NCI-H1436 (cell line): Measurements from ENCODE around the gene ELL2.
A peak's percentile ranks its signal among the peaks of the same experiment; 100 is the strongest.

Source experiments
- DNase-seq: peaks from one replicate; lab custom pipeline; 2025; lab: John Stamatoyannopoulos, UW

ELL2 gene

DNA sequence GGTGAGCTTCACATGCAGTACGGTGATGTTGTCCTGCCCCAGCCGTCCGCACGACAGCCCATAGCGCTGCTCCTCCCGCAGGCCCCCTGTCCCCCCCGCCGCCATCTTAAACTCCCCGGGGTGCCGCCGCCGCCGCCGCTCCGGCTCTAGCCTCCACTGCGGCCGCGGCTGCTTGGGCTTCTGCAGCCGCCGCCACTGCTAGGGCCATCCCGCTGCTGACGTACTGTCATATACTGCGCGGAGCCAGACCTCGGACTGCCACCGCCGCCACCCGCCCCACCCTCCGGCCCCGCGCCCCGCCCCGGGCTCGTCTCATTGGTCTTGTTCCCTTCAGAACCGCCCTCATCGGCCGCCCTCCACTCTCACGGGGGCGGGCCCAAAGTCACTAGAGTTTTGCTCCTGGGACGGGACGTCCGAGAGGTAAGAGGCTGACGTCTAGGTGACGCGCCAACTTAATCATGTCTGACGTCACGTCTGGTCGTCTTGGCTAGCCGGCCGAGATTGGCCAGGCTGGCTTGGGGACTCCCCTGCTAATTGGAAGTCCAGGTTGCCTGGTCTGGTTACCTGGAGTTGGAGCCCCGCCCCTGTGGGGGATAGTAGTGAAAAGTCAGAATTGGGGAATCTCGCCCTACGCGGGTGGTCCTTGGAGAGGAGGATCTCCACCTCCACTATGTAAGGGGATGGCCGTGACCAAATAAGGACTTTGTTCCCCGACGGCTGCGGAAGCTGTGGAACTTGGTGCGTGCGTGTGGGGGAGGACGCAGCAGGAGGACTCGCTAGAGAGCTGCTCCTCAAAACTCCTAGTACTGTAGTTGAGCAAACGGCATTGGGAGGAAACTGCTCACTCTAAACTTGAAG is at the start of gene ELL2:
Gene ELL2, minus strand, starts transcription at position 235 of the 858 bp plus-strand sequence. Its CDS starts 130 bp downstream, at position 105.
- DNase-seq = peak; percentile 85

DNA sequence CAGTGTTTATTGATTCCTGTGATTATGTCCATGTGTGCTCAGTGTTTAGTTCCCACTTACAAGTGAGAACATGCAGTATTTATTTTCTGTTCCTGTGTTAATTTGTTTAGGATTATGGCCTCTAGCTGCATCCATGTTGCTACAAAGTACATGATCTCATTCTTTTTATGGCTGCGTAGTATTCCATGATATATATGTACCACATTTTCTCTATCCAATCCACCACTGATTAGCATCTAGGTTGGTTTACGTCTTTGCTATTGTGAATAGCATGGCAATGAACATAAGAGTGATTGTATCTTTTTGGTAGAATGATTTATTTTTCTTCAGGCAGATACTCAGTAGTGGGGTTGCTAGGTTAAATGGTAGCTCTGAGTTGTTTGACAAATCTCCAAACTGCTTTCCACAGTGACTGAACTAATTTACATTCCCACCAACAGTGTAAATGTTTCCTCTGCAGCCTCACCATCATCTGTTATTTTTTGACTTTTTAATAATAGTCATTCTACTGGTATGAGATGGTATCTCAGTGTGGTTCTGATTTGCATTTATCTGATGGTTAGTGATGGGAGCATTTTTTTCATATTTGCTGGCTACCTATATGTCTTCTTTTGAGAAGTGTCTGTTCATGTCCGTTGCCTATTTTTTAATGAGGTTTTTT is 47.5 kb upstream of the ELL2 start:
- no peak for DNase-seq

DNA sequence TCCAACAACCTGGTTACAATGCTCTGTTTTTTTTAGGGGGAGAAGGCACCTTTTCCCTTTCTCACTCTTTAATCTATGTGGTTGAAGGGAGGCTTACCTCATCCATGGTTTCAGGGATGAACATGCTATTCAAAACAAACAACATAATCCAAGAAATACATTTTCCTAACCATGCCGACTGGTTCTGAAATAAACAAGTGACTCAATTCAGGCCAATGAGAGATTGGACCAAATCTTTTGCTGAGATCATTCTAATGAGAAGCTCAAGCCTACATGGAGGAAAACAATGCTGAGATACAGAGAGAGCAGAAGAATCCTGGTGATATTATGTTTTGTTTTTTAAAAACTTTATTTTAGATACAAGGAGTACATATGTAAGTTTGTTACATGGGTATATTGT is 46.8 kb upstream of the ELL2 start:
- DNase-seq = no peak

DNA sequence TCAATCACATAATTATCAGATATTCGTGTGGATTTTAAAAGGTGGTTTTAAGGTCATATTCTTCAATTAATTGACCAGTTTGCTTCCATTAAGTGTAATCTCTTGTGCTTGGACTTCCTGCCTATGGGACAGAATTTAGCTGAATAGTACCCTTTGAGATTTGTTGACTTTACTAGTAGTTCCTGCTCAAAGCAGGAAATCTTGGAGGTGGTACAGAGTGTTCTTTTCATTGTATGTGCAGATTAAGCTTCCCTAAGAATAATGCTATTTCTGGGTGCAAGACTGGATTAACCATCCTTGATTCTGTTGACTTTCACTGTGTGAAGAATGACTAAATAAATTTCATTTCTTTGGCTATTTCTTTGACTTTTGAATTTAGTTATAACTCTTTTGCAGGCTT is 45.4 kb upstream of the ELL2 start:
- no peak for DNase-seq

DNA sequence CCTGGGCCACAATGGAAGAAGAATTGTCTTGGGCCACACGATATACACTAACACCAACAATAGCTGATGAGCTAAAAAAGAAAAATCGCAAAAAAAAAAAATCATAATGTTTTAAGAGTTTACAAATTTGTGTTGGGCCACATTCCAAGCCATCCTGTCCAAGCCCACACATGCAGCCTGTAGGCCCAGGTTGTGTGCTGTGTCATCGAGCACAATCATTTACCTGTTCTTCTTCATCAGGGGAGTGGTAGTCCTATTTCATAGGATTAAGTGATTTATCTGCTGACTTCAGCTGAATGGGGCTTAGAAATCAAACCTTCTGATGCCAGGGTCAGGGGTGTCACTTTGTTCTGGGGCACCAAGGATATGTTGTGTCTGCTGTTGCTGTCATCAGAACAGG is 44.6 kb upstream of the ELL2 start:
- DNase-seq = no peak

DNA sequence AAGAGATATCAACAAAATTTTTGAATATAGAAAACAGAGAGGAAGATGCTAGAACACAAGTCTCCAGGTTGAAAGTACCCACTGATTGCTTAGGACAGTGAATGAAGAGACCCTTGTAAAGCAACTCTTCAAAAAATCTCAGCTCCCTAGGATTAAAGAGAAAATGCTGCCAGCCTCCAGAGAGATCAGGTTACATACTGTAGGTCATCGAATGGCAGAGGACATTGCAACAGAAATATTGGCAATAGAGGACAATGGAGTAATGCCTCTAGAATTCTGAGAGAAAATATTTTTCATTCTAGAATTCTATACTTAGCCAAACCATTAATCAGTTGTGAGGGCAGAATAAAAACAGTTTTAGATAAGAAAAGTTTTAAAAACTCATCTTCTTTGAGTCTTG is 43.1 kb upstream of the ELL2 start:
- no peak for DNase-seq

DNA sequence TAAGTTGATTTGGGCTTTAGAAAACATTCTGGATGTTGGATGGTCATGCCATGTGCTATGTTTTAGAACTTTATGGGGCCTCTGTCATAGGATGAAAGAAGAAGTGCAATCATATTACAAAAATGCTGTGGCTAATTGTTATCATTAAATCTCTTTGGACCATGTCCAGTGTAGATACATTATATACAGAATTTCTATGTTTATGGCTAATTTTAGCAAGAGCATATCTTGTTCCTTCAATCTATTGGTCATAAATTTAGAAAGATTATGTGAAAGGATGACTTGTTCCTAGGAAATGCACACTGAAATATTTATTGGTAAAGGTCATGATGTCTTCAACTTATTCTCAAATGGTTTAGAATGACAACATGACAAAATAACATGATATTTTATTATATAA is 42.4 kb upstream of the ELL2 start:
- DNase-seq = no peak

DNA sequence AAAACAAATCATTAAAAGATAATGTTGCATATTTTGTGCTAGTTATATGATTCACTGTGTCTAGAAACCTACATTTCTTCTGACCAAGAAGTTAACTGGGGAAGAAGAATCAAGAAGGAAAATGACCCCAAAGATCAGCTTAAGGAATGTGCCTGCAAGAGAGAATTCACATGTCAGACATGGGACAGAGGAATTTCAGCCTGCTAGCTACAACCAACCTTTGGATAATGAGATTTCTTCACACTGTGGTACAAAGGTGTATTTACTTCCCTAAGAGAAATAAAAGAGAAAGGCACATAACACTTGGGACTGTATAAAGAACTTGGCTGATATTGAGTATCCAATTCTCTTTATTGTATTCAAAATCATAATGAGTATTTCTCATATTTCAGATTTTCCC is 39.6 kb upstream of the ELL2 start:
- DNase-seq = no peak

DNA sequence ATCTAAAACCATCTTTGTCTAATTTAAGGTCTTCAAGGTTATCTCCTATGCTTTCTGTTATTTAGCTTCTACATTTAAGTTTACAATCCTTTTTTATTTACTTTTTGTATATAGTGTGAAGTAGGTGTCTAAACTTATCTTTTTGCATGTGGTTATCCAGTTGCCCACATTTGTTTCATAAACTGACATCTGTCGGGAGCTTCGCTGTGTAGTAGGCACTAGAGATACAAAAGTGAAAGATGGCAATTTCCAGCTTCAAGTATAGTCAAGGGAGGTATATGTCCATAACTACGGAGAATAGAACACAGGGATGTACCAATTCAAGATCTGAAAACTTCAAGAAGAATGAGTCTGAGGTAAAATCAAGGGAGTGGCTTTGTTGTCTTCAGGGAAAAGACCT is 38.7 kb upstream of the ELL2 start:
- no peak for DNase-seq

DNA sequence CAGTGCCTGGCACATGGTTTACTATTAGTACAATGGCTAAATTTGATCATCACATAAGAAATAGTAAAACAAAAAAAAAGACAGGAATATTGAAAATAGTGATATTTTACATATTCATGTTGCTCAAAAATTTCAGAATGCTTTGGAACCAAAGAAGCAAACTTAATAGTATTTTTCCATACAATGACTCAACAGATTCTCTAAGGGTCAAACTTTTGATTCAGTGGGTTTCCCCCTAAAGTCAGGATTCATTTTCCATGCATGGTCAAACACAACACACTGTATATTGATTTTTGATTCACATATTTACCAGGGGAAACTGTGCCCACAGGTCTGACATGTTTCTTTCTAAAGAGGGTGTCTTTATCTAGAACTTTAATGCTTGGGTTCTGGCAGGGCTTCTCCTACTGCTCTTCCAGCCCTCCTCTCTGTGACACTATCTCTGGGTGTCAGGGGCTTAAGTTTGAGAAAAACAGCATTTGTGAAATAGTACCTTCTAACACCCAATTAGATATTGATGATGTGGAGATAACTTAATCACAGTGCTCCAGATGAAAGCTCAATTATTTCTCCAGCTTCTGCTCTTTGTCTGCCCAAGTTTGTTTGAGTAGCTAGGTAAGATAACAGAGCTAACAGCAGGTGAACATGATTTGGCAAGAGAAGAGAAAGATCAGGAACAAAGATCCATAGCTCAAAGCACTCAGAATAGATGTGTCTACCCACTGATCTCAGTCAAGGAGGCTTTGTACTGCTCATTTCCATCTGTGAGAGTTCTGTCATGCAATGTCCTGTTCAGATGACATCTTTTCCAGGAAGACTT is 35.5 kb upstream of the ELL2 start:
- no peak for DNase-seq

DNA sequence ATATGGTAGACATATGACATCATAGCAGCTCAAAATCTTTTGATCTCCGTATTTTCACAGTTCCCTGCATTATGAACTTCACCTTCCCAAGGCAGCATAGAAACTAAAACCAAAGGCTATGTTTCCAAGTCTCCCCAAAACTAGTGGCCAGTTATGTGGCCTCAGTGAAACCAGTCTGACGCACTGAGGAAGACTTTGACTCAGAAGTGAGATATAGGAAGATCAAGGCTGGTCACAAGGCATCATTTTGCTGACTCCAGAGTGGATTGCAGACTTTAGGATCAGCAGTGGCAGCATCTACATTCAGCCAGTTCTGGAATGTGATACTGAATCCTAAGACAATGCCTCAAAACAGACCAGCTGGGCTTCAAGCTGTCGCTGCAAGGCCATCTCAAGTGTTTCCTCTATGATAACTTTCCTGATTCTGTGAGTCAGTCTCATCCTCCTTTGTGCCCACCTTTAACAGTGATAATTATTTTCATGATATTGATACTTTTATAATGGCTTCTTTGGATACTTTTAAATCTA is 34.4 kb upstream of the ELL2 start:
- no peak for DNase-seq

DNA sequence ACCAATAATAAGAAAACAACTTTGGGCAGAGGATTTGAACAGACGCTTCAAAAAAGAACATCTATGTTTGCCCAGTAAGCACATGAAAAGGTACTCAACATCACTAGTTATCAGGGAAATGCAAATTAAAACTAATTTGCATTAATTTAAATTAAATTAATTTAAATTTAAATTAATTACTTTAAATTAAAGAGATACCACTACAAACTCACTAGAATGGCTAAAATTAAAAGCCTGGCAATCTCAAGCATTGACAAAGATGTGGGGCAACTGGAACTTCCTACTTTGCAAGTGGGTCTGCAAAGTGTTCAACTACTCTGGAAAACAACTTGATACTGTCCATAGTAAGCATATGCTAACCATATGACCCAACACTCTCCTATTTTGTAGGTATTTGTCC is 32.1 kb upstream of the ELL2 start:
- DNase-seq = no peak

DNA sequence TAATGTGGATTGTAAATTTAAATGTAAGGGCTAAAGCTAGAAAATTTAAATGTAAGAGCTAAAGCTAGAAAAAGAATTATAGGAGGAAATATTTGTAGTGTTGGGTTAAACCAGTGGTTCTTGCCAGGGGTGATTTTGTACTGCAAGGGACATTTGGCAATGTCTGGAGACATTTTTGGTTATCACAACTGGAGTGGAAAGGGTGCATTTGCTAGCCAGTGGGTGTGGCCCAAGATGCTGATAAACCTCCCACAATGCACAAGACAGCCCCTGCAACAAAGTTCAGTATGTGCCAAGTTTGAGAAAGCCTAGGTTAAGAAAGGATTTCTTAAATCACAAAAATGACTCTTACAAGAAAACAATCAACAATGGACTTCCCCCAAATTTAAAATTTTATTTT is 31.6 kb upstream of the ELL2 start:
- DNase-seq = no peak

DNA sequence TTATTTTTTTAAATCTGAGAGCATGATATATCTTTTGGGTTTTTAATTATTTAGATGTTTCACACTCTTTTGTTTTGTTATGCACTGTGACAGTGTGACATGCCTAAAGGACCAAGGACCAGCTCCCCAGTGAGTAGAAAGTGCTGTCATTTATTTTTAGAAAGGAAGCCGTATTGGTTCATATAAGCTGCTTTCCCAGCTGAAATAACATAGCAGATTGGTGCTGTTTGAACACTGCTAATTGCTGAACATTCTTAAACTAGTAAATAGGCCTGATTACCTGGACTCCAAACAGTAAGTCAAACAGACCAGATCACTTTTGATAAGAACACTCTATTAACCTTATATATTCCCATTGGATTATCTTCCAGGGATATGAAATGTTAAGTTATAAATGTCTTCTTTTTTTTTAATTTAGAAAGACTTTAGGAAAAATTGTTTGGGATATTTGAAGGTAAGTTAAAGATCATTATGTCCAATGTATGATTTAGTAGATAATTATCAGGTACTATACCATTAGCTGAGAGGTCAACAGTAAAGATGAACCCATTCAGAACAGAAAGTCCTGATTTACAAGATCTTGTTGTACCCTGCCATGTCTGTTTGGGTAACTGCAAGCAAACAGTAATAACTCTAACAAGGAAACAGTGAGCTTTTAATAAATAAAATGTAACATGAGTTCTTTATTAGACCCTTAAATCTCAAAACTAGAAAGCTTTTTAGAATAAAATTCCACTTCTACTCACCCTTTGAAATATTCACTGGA is 27.8 kb upstream of the ELL2 start:
- no peak for DNase-seq

DNA sequence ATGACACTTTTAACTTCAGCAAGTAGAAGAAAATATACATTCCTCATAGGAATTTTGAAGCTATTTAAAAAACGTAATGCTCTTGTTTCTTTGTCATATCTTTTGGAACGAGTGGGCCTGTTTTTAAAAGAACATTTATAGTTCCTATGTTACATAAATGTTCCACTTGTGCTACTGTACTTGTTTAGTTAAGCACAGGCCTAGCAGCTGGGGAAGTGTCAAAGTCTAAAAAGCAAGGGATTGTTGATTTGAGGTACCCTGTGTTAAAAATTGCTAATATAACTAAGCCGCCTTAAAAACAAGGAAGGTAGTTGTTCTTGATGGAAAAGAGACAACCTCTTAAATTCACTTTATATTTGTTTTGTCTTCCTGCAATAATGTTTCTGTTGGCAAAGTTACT is 27.2 kb upstream of the ELL2 start:
- DNase-seq = no peak

DNA sequence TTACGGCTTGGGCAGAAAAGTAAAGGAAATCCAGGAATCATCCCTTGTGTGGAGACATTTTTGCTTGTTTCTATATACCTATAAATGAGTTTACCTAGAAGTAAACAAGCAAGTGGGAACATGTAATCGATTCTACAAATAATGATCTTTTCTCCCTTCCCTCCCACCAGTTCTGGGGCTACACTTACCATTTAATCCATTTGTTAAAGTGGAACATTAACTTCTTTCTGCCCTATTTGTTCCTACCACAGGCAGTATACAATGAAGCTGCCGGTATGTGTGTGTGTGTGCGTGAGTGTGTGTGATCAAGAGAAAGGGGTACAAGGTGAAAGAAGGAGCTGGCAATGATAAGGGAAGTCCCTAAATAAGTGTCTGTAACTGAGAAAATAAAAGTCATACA is 26.4 kb upstream of the ELL2 start:
- DNase-seq = no peak

DNA sequence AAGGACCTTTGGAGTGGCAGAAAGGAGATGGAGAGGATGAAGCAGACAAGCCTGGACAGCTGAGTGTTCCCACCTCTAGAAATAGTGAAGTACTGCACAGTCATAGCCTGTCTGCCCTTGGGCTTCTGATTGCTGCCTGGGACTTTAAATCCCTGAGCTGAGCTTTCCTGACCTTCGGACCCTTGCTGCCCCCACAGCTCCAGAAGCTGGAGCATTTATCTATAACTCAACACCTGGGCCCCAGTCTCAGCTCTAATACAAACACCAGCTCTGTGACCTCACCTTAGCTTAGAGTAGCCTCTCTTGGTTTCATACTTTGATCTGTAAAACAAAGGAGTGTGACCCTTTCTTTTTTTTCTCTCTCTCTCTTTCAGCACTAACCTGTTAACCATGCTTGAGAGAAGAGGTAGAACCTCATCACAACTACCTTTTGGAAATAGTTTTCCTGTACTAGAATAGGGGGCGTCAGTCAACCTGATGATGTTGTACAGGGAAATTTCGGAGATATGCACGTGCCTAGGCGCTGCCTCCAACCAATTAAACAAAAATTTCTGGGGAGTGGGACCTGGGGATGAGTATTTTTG is 25.4 kb upstream of the ELL2 start:
- DNase-seq = no peak

DNA sequence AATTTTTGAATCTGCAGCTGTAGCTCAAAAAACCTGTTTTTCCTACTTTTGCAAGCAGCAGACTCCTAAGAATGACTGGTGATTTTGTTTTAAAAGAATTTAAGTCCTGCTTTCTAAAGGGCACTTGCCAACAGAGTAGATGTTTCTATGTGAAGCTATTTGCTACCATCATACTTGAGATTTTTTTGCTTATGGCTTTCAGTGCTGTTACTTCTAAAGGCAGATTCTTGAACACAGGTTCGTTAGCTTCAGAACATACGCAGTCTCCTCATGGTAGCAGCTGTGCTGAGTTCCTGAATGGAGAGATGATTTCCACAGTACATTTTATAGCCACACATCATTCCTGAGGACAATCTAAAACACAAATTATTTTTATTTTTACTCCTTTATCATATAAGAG is 24.4 kb upstream of the ELL2 start:
- no peak for DNase-seq

DNA sequence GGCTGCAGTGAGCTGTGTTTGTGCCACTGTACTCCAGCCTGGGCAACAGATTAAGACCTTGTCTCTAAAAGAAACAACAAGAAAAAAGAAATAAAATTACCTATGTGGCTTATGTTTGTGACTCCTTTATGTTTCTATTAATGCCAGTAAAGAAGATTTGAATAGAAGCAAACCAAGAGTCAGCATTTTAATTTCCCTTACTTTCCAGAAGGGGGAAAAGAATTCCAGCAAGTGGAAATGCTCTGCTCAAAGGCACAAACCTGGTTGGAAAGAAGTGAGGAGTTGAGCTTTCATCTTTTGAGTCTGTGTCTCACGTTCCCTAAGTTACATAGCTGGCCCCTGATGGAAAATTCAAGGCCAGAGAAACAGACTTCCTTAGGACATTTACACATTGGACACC is 23.6 kb upstream of the ELL2 start:
- DNase-seq = no peak

DNA sequence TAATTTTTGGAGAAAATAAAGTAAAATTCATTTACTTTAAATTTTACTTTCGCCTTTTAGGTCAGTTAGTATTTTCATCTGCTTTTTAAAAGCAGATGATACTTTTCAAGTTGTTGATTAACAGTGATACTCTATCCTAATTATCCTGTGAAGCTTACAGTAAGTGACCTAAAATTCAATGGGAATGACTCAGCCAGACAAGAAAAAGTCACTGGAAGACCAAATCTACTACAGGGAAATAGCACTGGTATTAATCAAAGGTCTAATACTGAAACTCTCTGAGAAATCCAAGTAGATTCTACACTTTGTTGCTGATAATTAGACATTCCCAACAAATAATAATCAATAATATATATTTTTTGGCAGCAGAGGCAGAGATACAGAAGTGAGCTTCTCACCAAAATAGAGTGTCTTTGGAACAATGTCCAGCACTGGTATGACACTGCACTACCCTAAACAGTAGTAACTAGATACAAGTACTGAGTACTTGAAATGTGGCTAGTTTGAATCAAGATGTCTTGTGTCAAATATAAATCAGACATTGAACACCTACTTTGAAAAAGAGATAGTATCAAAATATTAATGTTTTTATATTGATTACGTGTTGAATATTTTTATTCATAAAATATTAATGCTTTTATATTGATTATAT is 22.8 kb upstream of the ELL2 start:
- DNase-seq = no peak

DNA sequence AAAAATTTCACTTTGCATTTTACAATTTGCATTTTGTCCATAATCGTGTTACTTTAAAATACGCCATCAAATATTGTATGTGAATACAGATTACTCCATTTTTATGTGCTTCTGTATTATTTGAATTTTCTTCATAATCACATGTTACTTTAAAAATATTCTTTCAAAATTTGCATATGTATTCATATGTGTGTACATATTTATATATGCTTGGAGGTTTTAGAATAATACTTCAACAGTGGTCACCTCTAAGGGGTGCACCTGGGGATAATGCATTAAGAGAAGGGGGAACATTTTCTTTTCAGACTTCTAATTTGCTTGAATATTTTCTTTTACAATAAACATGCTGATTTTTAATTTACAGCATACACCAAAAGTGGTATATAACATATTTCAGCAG is 21.9 kb upstream of the ELL2 start:
- no peak for DNase-seq
